ENCODE results near the gene ZNF14. TPM values are rescaled to one million over a fixed set of nuclear protein-coding genes. Genes with fewer than 3 reads are reported as not detected.
"Not testable (repeated sequence)": the region's sequence is repeated elsewhere in the genome, so short reads cannot be mapped to it uniquely, and the experiment has no call there.

The ZNF14 gene
- total and polyA plus RNA-seq, 9 of the 15 experiments (the other 6 are each of a cell fraction or from before 2014, with no cell fraction given), result 1.9 to 7.0 (median 4.0) TPM

- no TSS peak for BruUV-seq (replicated peaks)
- H3K9ac ChIP-seq (ENCODE audit: insufficient read depth in 1 of 2, low read depth in 2 of 2, low read length in 2 of 2), result no peak overlapping the region
- no peaks in the 10 kb centered on the region for H3K9me3 ChIP-seq (replicated peaks; ENCODE audit: control insufficient read depth, insufficient read depth, low read depth, low read length)
- WGBS (ENCODE audit: insufficient coverage, low coverage, missing lambda C conversion rate), result 4% methylated on average over 14 of the region's 17 CpGs
- no peak for TF ChIP-seq HEY1 (CRISPR knock-in tag; IDR thresholded peaks at IDR 0.05; ENCODE audit: borderline replicate concordance)
- TF ChIP-seq ZNF431 (CRISPR knock-in tag; IDR thresholded peaks at IDR 0.05), result peak; percentile 68; the same call in 1 of the 2 replicates
- H3K79me2 ChIP-seq (ENCODE audit: control insufficient read depth, insufficient read depth, low read length), result no peaks in the 10 kb centered on the region
- H2AFZ ChIP-seq (ENCODE audit: low read depth, low read length), result no peak overlapping the region
- intact Hi-C loops (cut with micrococcal nuclease) (loop anchor here (10.0 kb wide), 1 partner anchor 180 kb away; no protein-coding TSS in a partner anchor), in situ Hi-C loops (cut with MboI) (no loop called here)
- H3K36me3 ChIP-seq (ENCODE audit: control insufficient read depth, insufficient read depth, low read length), result no peaks in the 10 kb centered on the region
- H3K27me3 ChIP-seq (ENCODE audit: control insufficient read depth in 2 of 2, insufficient read depth in 2 of 2, low read length in 2 of 2), result peaks cover 17 to 75% of the 10 kb centered on the region in 2 experiments; a peak in 4 of 5 replicates
- H3K9me1 ChIP-seq (ENCODE audit: control insufficient read depth, insufficient read depth, low read length), result peaks cover 3% of the 10 kb centered on the region
- CTCF ChIA-PET (ENCODE audit: low intra/inter-chr PET ratio), result no interaction called here
- DNase-seq (ENCODE audit: extremely low read depth in 1 of 4, low spot score in 3 of 4) (peak in 1 of 4 experiments; percentile 4), ATAC-seq (no peak), FAIRE-seq (no peak)
- POLR2A ChIA-PET, result interaction anchor here (1.1 to 1.6 kb wide), 2 partner anchors 13 to 43 kb away, joined by 4 read pairs; no protein-coding TSS in a partner anchor
- H3K4me1 ChIP-seq (replicated peaks in 1 of 2; ENCODE audit: control insufficient read depth in 2 of 2, insufficient read depth in 2 of 2, low read length in 2 of 2), result peaks cover 0 to 4% of the 10 kb centered on the region in 2 experiments; a peak in 1 of 5 replicates
- H3K4me3 ChIP-seq, result no peak overlapping the region
- no peak overlapping the region for H3K4me2 ChIP-seq (ENCODE audit: insufficient read depth, low read length)
- H4K20me1 ChIP-seq (replicated peaks; ENCODE audit: control insufficient read depth, insufficient read depth, low read length), result no peaks in the 10 kb centered on the region
- H3K27ac ChIP-seq (ENCODE audit: extremely low read depth, low read depth, low read length), result no peak overlapping the region
Measured at GRCh38 chr19:19744641-19745040, 11.7 kb upstream of the ZNF14 start.

- H3K9me3 ChIP-seq (replicated peaks; ENCODE audit: control insufficient read depth, insufficient read depth, low read depth, low read length); H3K4me1 ChIP-seq (replicated peaks in 1 of 2; ENCODE audit: control insufficient read depth in 2 of 2, insufficient read depth in 2 of 2, low read length in 2 of 2); H3K36me3 ChIP-seq (ENCODE audit: control insufficient read depth, insufficient read depth, low read length); in situ Hi-C loops (cut with MboI); H3K79me2 ChIP-seq (ENCODE audit: control insufficient read depth, insufficient read depth, low read length); H3K27ac ChIP-seq (ENCODE audit: extremely low read depth, low read depth, low read length); H3K4me2 ChIP-seq (ENCODE audit: insufficient read depth, low read length); BruUV-seq (replicated peaks); H3K9me1 ChIP-seq (ENCODE audit: control insufficient read depth, insufficient read depth, low read length); POLR2A ChIA-PET; H3K9ac ChIP-seq (ENCODE audit: insufficient read depth in 1 of 2, low read depth in 2 of 2, low read length in 2 of 2); H4K20me1 ChIP-seq (replicated peaks; ENCODE audit: control insufficient read depth, insufficient read depth, low read length); H2AFZ ChIP-seq (ENCODE audit: low read depth, low read length); H3K4me3 ChIP-seq; ATAC-seq; FAIRE-seq; DNase-seq (ENCODE audit: extremely low read depth in 1 of 4, low spot score in 3 of 4); CTCF ChIA-PET (ENCODE audit: low intra/inter-chr PET ratio): not testable (repeated sequence)
- H3K27me3 ChIP-seq (ENCODE audit: control insufficient read depth in 2 of 2, insufficient read depth in 2 of 2, low read length in 2 of 2), result peaks cover 19 to 75% of the 10 kb centered on the region in 2 experiments; a peak in 4 of 5 replicates
- 1% methylated on average over 6 of the region's 6 CpGs for WGBS (ENCODE audit: insufficient coverage, low coverage, missing lambda C conversion rate)
- intact Hi-C loops (cut with micrococcal nuclease), result loop anchor here (10.0 kb wide), 1 partner anchor 179 kb away; no protein-coding TSS in a partner anchor
Measured at GRCh38 chr19:19743921-19744320, 11.0 kb upstream of the ZNF14 start.

Measured in K562 (cell line).